ENCODE measurements around the gene COL4A2. TPM values are rescaled to one million over a fixed set of nuclear protein-coding genes. Genes with fewer than 3 reads are reported as not detected.

The COL4A2 gene
- total RNA-seq, 1 donor from 2014 or later, result 159 TPM

GRCh38 chr13:110468986-110469495 lies 162.0 kb downstream of the COL4A2 start:
- Mint-ChIP-seq H3K36me3 (ENCODE audit: low read depth) (peaks cover 12% of the 10 kb centered on the region), H3K9me3 (no peaks in the 10 kb centered on the region), H3K27me3 (ENCODE audit: low read depth) (no peaks in the 10 kb centered on the region), H3K4me1 (peaks cover 17% of the 10 kb centered on the region), H3K4me3 (no peak overlapping the region), H3K27ac (ENCODE audit: unreplicated experiment) (no peak overlapping the region)
- TF ChIP-seq CTCF (conservative IDR thresholded peaks at IDR 0.05), result no peak
- no peak for DNase-seq (ENCODE audit: low read depth, low spot score)

DNA sequence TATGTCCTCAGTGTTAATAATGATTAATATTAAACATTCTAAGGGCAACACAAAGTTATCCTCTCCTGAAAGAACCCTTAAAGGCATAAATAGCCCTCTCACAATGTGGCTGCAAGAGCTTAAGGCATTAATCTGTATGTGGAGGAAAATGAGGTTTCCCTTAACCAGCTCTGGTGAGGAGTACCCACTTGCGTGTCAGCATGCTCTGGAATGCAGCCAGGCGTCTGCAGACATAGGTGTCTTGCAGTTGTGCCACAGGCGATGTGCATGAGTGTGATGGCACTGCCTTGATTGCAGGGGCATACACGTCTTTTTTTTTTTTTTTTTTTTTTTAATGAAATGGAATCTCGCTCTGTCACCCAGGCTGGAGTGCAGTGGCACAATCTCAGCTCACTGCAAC lies 162.5 kb downstream of the COL4A2 start:
- H3K27me3 Mint-ChIP-seq (ENCODE audit: low read depth), result no peaks in the 10 kb centered on the region
- no peak for DNase-seq (ENCODE audit: low read depth, low spot score)
- no peak for TF ChIP-seq CTCF (conservative IDR thresholded peaks at IDR 0.05)
- peaks cover 17% of the 10 kb centered on the region for H3K4me1 Mint-ChIP-seq
- no peak overlapping the region for H3K27ac Mint-ChIP-seq (ENCODE audit: unreplicated experiment)
- H3K4me3 Mint-ChIP-seq, result no peak overlapping the region
- H3K36me3 Mint-ChIP-seq (ENCODE audit: low read depth), result peaks cover 17% of the 10 kb centered on the region
- H3K9me3 Mint-ChIP-seq, result no peaks in the 10 kb centered on the region

- peak overlapping the region; percentile 12 for H3K27ac Mint-ChIP-seq (ENCODE audit: unreplicated experiment)
- H3K27me3 Mint-ChIP-seq (ENCODE audit: low read depth), result no peaks in the 10 kb centered on the region
- H3K9me3 Mint-ChIP-seq, result no peaks in the 10 kb centered on the region
- no peak for DNase-seq (ENCODE audit: low read depth, low spot score)
- peaks cover 17% of the 10 kb centered on the region for H3K4me1 Mint-ChIP-seq
- H3K36me3 Mint-ChIP-seq (ENCODE audit: low read depth), result peaks cover 24% of the 10 kb centered on the region
- no peak overlapping the region for H3K4me3 Mint-ChIP-seq
- TF ChIP-seq CTCF (conservative IDR thresholded peaks at IDR 0.05), result no peak
These were observed 163.4 kb downstream of the COL4A2 start for GRCh38 chr13:110470272-110471009.

DNA sequence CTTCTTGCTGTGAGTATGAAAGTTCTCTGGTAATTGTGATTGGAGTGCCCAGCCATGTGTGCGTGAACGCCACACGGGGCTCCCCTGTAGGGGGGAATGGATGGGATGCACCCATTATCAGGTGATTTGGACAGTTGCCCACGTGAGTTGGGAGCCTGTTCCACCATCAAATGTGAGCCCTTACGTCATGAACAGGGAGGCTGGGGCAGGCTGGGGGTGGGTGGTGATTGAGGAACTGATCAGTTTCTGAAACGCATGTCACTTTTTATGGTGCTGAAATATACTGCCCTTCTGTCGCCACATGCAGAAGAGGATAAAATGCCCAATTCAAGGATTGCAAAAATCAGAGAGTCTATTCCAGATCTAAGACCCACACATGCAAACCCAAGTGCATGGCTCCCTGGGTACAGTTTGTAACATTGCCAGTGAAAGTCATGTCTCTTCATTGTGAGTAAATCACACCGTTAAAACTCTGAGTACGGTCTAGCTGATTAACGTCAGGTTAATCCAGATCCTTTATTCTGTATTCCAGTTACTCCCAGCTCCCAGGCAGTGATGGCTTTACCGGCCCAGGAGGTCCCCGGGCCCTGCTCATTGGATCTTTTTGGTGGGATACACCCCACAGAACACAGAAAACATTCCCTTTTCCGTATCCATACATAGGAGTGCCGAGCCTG lies 164.2 kb downstream of the COL4A2 start:
- H3K4me3 Mint-ChIP-seq, result no peak overlapping the region
- no peak overlapping the region for H3K27ac Mint-ChIP-seq (ENCODE audit: unreplicated experiment)
- no peak for DNase-seq (ENCODE audit: low read depth, low spot score)
- H3K9me3 Mint-ChIP-seq, result no peaks in the 10 kb centered on the region
- peaks cover 8% of the 10 kb centered on the region for H3K4me1 Mint-ChIP-seq
- H3K27me3 Mint-ChIP-seq (ENCODE audit: low read depth), result no peaks in the 10 kb centered on the region
- TF ChIP-seq CTCF (conservative IDR thresholded peaks at IDR 0.05), result no peak
- H3K36me3 Mint-ChIP-seq (ENCODE audit: low read depth), result peaks cover 26% of the 10 kb centered on the region

- no peak for DNase-seq (ENCODE audit: low read depth, low spot score)
- Mint-ChIP-seq H3K36me3 (ENCODE audit: low read depth) (peaks cover 26% of the 10 kb centered on the region), H3K9me3 (no peaks in the 10 kb centered on the region), H3K27ac (ENCODE audit: unreplicated experiment) (no peak overlapping the region), H3K27me3 (ENCODE audit: low read depth) (no peaks in the 10 kb centered on the region), H3K4me3 (no peak overlapping the region), H3K4me1 (peaks cover 5% of the 10 kb centered on the region)
- no peak for TF ChIP-seq CTCF (conservative IDR thresholded peaks at IDR 0.05)
These were observed 164.7 kb downstream of the COL4A2 start for GRCh38 chr13:110471833-110472162.

All from neural crest cell (in vitro differentiated cells).